Activated CD8-positive, alpha-beta memory T cell treated with anti-CD3 and anti-CD28 coated beads for 48 hours (primary cell): Measurements from ENCODE around the gene C10orf120.

Experiments
- DNase-seq, 3 experiments: peaks; one replicate each; pipeline ENCODE4 v3.0.0-alpha.2; 2020; ENCODE audit warnings: low read depth in 2 of 3, low spot score in 2 of 3

The C10orf120 gene

DNA sequence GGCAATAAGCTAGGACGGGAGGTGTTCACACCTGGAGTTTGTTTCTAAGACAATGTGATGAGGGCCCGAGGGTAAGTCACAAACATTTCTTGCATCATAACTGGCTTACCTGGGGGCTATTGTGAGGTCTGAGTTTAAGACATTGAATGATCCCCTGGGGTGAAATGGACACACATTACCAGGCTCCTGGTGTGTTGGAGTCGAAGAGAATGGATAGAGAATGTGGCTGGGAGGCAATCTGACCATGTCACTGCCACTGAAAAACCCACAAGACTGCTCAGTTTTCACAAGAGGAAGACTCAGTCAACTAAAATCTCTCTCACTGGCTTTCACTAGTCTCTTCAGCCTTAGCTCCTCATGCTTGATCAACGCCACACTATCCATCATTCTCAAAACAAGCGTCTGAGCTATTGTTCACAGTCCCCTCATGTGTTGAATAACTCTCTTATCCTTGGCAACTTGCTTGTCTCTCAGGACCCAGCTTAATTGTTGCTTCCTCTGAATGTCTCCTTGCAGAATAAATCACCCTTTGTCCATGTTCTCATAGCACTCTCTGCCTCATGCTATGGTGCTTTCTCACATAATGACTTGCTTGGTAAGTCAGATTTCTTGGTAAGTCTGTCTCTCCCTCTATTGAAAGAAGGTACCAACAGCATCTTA lies at the start of gene C10orf120:
TSS of gene C10orf120 (minus strand) at position 51 of the 660 bp plus-strand sequence. CDS start 56 bp downstream, outside the sequence.
- no peak for DNase-seq

DNA sequence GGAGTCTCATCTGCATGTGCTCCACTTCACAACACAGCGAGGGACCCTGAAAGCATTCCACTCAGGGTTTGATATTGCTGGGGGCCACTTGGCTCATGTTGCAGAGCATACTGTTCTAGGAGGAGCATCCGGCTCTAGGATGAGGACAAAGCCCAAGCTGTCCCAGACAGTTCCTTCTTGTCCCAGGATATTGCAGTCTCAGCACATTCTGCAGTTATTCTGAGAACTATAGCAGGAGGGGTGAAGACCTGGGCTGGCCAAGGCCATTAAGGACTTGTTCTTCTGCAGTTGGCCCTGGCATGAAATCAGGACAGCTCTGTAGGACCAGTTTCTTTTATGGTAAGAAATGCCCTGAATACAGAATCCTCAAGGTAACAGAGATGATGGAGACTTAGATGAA lies 48.9 kb upstream of the C10orf120 start:
- no peak for DNase-seq

DNA sequence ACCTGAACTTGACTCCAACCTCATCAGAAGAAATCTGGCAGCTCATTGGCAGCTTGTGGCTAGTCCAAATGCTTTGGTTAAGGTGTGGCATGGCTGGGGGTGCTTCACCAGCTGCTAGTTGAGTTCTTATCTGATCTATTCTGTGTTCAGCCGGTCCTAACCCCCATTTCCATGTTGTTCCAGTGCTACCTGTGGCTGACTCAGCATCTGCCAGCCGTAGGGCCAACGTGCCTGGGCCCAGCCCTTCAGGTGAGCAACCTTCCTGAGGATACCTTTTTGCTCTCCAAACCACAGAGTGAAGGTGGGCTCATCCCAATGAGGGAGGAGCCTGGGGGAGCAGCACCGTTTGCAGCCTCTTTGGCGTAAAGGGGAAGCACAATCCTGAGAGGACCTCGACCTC lies 46.8 kb upstream of the C10orf120 start:
- DNase-seq = no peak

DNA sequence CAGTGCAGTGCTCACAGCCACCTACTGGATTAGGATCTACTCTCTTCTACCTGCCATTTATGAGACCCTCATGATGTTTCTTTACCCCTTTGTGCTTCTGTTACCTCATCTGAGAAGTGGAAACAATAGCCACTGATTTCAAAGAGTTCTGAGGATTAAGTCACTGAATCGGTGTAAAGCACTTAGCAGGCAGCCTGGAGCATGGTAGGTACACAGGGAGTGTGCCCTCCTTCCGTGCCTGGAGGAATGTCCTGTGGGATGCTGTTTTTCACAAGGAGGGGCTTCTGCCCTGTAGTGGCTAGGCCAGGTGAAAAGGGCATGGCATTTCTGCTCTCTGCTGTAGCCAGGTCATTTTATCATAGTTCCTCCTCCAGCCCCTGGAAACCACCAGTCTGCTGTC lies 44.6 kb upstream of the C10orf120 start:
- no peak for DNase-seq

DNA sequence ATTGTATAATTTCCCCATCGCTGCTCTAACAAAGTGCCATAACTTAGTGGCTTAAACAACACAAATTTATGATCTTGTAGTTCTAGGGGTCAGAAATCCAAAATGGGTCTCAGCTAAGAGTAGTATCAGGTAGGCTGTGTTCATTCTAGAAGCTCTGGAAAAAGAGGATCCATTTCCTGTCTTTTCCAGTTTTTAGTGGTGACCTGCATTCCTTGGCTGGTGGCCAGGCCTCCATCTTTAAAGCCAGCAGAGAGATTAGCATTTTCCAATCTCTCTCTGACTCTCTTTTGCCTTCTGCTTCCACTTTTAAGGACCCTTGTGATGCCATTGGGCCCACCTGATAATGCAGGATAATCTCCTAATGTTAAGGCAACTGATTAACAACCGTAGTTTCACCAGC lies 41.0 kb upstream of the C10orf120 start:
- no peak for DNase-seq

DNA sequence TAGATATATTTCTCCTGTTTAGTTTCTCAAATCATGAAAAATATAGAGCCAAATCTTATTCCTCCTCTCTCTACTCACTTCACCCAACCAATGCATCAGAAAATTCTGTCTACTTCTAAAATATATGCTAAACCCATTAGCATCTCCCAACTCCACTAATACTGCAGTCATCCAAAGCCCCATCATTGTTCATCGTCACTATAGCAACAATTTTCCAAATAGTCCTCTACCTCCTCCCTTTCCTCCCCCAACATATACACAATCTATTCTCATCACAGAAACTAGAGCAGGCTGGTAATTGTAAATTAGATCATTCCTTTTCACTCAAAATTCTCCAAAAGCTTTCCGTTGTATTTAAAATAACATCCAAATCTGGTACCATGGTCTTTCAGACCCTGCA lies 38.4 kb upstream of the C10orf120 start:
- no peak for DNase-seq

DNA sequence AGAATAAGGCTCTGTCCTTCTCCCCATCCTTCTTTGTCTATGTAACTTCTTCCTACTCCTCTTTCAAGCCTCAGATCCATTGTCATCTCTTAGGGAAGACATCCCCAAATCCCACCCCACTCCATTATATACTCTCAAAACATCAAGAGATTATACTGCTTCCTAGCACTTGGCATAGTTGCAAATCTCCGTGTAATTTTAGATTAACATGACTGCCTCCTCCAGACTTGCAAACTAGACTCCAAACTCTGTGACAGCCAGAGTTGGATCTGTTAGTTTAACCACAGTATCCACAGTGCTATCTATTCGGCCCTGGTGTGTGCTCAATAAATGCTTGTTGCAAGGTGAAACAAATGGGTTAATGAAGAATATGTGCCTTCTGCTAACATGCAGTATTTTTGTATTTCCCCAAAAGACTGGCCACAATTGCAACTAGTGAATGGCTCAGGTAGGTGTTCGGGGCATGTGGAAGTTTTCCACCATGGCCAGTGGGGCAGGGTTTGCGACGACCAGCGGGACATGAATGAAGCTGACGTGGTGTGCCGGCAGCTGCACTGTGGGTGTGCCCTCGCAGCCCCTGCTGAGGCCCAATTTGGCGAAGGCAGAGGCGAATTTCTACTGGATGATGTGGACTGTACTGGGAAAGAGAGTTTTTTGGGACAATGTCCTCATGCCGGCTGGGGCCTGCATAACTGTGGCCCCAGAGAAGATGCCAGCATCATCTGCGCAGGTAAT lies 34.5 kb upstream of the C10orf120 start:
- DNase-seq = no peak

DNA sequence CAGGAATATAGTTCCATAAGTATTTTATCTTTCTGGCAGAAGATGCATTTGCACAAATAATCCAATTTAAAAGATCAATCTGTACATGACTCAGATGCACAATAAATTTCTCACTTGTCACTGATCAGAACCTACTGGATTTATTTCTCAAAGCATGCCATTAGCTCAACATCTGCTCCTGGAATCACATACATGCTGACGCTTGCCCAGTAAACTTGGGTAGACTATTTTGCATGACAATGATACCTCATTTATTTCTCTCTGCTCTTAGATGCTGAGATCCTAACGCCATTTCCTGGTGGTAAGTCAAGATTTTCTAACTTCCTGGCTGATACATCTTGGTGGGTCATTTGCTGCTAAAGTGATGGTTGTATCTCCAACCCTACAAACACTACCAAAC lies 33.8 kb upstream of the C10orf120 start:
- no peak for DNase-seq

DNA sequence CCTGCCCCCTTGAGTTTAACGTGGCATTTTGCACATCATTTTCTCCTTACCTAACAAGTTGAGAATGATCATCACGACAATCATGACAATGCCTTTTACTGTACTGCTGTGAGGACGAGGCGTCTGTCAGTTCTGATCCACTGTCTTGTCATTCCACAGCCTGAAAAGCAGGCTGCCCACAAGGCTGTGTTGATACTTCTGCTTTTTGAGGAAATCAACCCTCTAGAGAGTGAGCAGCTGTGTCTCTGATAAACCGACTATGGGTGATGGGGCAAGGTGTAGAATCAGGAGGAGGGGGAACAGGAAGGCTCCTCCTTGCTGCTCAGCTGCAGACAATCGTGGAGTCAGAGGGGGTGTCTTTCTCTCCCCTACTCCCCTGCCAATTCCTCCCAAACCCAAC lies 30.6 kb upstream of the C10orf120 start:
- DNase-seq = no peak

DNA sequence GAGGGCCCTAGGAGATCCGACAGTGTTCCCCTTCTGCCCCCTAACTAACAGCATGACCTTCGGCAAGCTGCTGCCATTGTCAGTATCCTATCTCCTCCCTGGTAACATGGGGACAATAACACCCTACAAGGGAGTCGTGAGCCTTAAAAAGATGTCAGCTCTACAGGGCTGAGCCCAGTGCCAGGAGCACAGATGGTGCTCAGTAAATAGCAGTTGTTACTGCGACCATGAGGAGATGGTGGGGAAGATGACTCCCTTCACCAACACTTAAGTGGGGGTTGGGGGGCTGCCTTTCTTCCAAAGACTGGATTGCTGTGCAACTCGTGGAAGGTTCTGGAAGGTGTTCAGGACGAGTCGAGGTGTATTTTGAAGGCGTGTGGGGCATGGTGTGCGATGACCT lies 29.5 kb upstream of the C10orf120 start:
- no peak for DNase-seq

DNA sequence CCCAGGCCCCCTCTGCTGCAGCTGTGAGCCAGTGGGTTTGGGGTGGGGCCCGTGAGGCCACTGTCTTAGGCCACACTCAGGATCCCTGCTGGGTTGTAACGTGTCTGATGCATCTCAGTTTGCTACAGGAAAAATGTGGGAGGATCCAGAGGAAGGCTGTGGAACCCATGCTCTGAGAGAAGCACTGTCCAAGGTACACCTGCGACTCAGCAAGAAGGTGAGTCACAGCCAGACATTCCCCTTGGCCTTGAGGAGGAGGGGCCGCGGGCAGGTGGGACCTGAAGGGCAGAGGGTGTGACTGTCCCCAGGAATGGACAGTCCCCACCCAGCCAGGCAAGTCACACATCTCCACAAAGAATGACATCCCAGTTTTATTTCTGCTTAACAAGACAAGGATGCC lies 27.8 kb upstream of the C10orf120 start:
- no peak for DNase-seq

DNA sequence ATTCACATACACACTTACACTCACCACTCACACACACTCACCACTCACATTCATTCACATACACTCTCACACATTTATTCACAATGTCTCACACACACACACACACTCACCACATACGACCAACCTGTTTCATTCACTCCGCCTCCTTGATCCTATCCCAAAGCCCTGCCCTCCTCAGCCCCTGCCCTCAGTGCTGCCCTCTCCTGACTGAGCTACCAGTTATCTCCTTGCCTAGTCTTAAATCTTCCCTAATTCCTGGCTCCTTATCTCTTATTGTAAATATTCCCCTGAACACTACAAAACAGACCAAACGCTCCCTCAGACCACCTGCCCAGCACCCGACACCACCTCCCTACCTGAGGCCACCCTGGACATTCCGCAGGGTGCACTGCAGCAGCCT lies 26.1 kb upstream of the C10orf120 start:
- no peak for DNase-seq

DNA sequence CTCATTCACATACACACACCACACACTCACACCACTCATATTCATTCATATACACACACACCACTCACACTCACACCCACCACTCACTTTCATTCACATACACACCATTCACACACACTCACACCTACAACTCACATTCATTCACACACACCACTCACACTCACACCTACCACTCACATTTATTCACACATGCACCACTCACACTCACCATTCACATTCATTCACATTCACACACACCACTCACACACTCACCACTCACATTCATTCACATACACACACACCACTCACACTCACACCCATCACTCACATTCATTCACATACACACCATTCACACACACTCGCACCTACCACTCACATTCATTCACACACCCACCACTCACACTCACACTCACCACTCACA lies 25.4 kb upstream of the C10orf120 start:
- DNase-seq = no peak

DNA sequence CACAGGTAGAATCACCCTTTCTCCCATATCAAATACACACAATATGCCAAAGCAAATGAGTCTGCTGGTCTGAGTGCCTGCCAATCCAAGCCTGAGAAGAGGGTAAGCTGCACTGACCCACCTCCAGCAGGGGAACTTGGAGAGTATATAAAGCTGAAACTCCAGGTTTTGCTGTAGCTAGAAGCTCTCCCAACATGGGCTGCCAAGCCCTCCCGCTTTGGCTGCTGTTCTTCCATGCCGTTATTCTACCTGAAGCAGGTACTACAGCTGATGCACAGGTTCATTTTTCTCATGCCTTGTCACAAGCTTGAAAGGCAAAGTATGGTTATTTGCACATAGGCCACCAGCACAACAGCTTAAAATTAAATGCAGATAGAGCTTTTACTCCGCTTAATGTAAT lies 21.5 kb upstream of the C10orf120 start:
- DNase-seq = no peak

DNA sequence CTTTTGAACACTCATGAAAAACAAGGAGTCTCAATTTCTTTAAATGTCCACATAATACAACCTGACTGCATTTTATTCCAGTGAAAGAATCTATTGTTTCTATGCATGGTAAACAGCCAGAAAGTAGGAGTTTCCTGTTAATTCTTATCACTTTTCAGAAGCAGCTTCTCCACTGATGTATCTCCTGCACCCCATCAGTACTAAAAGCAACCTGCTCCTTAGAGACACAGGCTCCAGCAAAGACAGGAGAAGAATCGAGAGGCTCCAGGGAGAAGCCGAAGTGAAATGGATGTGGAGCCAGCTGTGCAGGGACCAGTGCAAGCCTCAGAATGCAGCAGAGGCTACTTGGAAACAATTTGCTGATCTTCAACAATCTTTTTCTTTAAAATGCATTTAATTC lies 16.4 kb upstream of the C10orf120 start:
- DNase-seq = no peak

DNA sequence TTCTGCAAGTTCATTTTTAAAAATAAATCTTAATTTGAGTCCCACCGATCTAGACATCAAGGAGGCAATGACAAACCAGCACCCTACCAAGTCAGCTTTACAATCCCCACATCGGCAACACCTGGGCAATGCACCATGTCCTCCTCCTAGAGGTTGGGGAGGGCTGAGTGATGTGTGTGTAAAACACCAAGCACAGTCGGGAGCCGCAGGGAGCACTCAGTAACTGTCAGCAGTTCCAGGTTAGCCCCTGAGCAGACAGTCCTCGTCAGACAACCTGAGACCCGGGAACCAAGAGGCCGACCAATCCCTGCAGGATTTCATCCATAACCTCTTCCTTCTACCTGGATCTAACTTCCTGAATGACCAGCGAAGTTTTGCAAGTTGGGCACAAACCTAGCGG lies 15.9 kb upstream of the C10orf120 start:
- no peak for DNase-seq

DNA sequence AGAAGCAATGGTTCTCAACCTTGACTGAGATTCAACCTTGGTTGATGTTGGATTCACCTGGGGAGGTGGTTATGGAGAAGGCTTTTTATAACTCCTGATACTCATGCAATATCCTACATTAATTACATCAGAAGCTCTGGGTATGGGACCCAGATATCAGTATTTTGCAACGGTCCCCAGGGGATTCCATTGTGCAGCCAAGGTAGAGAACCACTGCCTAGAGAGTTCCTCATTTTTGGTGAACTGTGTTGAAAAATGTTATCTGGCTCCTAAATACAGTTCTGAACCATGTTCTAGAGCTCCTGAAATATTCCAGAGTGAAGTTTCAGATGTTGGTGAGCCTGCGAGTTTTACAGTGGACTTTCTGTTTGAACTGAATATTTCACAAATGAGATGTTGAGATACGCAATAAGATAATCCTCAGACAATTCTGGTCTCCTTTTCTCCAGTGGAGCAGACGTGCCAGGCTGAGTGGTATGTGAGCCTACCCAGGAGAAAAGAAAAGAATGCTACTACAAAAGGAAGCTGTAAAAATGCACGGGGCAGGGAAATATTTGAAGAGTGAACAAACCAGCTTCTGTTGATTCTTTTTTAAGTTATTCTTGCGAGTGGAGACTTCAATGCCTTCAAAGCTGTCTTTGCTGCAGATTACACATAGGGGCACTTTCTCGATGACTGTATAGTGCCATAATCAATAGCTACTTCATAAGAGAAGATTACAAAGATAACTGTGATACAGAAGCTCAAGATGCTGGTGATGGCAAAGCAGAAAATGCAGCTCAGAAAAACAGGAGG lies 13.6 kb upstream of the C10orf120 start:
- no peak for DNase-seq

DNA sequence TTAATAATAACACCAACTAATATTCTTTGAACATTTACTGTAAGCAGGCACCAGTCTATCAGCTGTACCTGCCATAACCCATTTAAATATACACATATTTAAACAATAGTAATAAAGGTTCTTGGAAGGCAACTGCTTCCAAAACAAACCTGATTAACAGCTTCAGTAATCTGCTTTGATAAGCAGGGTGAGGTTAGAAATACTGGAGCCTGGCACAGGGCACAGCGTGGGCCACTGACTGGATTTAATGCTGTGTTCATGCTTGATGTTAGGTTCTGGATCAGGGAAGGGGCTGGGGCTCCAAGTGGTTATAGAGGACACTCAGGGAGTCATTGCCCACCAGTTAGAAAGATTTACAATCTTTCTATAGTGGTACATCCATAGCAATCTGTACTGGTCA lies 10.9 kb upstream of the C10orf120 start:
- DNase-seq = no peak

DNA sequence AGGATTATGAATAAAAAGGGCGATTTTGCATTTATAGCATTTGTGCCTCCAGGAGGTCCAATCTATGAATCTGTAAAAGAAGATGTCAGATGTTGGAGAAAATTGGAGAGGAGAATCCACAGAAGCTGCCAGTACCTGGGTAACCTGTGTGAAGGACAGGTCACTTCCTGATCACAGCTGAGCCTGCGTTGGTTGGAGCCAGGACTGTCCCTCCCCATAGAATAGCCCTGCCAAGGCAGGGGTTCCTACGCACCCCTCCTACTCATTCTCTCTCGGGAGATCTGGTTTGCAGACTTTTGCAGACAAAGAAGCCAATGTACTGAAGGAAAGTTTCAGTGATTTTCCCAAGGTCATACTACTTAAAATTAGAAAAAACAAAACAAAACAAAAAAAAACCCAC lies 10.3 kb upstream of the C10orf120 start:
- no peak for DNase-seq

DNA sequence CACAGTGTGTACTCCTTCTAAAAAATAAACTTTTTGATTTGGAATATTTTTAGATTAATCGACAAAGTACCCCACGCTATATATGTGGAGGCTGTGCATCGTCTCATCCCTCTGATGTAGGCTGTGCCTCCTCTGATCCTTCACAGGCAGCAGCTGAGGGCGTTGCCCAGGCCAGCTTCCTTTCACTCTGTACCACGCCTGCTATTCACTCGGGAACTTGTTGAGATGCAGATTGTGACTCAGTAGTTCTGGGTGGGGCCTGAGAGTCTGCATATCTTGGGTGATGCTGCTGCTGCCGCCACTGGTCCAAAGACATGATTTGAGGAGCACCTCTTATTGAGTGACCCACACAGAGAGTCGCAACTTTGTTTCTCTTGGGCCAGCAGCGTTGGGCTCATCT lies 7.9 kb upstream of the C10orf120 start:
- no peak for DNase-seq

DNA sequence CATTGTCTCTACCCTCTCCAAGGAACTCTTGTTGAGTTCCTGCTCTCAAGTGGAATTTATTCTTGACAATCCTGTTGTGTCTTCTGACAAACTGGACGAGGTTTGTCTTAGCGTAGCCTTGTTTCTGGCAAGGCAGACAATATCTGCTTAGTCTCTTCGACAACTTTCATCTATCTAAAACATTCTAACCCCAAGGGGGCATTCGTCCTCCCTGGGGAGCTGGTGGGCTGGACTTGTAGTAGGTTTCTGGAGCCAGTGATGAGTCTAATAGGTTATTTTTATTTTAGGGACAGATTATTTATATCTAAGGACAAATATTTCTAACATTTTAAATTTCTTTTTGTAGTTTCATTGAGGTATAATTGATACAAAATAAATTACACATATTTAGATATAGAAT lies 7.3 kb upstream of the C10orf120 start:
- DNase-seq = no peak

DNA sequence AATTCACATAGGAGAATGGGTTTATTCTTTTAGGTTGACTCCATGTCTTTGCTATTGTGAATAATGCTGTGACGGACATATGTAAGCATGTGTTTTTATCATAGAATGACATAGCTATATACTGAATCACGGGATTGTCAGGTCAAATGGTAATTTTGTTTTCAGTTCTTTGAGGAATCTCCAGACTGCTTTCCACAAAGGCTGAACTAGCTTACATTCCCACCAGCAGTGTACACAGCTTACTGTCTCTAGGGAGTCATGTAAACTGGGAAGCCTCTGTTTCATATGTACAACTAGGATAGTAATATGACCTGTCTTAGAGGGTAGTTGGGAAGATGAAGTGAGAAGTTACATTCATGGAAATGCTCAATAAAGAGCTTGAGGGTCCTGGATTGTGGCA lies 6.8 kb upstream of the C10orf120 start:
- no peak for DNase-seq
